GM19463 (cell line): ENCODE measurements around the gene JAKMIP3.
"Not testable (repeated sequence)": the region's sequence is repeated elsewhere in the genome, so short reads cannot be mapped to it uniquely, and the experiment has no call there.

Experiments
- ATAC-seq: cut with Tn5 transposase; IDR thresholded peaks from one replicate; pipeline ENCODE4 v1.9.1; 2021; ENCODE audit warnings: mild to moderate bottlenecking, moderate library complexity; ENCODE audit not compliant: unreplicated experiment

Gene JAKMIP3

DNA sequence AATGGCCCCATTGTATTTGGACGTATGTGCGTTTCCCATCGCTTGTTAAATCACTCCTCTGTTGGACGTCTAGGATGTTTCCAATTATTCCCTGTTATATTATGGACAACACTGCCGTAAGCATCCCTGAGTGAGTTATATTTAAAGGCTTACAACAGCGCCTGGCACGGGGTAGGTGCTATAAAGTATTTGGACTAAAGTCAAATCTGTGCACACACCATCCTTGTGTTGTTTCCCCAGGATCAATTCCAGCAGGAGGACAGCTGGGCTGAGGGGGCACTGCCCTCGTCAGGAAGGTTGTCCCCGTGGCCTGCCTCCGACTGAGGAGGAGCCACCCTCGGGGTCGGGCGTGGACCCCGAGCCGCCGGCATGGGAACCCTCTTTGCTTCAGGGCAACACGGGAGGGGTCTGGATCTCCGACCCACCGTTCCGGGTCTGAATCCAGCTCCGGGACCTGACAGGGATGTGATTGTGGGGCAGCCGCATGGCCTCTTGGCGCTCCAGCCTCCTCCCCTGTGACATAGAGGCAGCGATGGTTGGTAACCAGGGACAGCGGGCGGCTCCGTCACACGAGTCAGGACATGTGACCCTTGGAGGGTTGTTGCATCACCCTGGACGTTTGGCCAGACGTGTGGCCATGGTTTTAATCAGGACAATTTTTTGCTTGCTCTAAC, 1.5 kb upstream of the JAKMIP3 start:
- ATAC-seq: no peak

GRCh38 chr10:132064771-132065437, 842 bp upstream of the JAKMIP3 start:
- no peak for ATAC-seq

DNA sequence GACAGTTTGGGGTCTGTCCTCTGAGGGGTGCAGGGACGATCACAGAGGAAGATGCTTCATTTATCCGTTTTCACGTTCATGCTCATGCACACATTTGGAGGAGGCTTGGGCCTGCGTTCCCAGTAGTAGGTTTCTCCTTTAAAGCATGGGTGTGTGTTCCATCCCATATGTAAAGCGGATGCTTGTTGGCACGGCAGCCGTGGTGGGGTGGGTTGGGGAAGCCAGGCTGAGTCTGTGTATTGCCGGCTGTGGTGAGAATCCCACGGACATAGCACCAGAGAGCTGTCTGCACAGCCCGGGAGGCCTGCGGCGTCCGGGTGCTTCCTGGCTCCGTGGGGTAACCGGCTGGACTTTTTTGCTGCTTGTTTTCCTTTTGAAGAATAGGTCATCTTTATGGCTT, 440 bp downstream of the JAKMIP3 start:
- ATAC-seq: no peak

- no peak for ATAC-seq
Observed at GRCh38 chr10:132066812-132067211, 1.1 kb downstream of the JAKMIP3 start.

- ATAC-seq: no peak
Observed at GRCh38 chr10:132068431-132069121, 2.8 kb downstream of the JAKMIP3 start.

DNA sequence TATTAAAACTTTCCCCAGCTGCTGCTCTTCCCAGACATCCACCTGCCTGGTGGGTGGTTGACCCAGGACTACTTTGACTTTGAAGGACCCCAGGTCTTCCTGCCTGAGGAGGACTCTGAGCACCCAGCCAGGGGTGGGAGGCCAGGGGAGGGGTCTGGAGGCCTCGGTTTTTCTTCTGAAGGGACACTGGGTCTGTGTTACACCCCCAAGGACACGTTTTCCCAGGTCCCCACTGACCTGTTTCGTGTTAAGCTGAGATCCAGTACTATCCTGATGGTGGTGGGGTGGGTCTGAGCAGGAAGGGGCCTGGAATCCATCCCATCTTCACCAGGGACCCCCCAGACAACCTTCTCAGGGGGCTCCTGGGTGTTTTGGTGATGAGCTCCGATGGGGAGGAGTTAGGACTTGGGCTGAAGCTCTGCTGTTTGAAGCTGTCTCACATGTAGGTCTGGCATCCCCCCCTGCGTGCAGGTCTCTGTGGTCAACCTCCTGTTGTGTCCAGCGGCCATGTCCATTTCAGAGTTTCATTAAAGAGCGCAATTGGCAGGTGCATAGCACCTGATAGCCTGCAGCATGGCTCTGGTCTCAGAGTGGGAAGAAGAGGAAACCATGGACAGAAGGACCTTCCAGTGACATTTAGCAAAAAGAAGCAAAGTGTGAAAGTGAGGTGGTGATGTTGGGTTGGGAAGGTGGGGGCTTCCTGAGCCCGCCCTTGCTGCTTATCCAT, 3.5 kb downstream of the JAKMIP3 start:
- no peak for ATAC-seq

GRCh38 chr10:132069849-132070182, 4.1 kb downstream of the JAKMIP3 start:
- no peak for ATAC-seq

DNA sequence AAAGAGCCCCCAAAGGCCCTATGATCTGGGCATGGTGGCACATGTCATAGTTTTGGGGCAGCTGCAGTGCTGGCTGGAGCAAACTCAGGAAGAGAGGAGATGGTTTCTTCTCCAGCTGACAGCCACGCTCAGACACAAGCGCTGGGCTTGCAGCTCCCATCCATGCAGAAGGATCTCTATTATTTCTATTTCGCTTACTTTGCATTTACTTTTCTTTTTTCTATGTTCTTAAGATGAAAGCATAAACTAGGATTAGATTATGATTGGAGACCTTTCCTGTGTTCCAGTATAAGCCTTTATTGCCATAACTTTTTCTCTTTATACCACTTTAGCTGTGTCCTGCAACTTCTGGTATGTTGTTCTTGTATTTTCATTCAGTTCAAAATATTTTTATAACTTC, 5.0 kb downstream of the JAKMIP3 start:
- ATAC-seq: no peak

GRCh38 chr10:132071667-132072066, 5.9 kb downstream of the JAKMIP3 start:
- no peak for ATAC-seq

- no peak for ATAC-seq
Observed at GRCh38 chr10:132075909-132076577, 10.3 kb downstream of the JAKMIP3 start.

DNA sequence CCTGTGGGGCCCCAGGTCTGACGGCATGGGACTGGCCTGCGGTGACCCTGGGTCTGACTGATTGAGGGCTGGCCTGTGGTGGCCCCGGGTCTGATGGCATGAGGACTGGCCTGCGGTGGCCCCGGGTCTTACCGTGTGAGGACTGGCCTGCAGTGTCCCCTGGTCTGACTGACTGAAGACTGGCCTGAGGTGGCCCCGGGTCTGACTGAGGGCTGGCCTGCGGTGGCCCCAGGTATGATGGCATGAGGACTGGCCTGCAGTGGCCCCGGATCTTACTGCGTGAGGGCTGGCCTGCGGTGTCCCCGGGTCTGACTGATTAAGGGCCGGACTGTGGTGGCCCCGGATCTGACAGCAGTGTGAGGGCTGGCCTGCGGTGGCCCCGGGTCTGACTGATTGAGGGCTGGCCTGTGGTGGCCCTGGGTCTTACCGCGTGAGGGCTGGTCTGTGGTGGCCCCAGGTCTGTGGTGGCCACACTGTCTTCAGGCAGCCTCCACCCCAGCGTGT, 10.9 kb downstream of the JAKMIP3 start:
- no peak for ATAC-seq

DNA sequence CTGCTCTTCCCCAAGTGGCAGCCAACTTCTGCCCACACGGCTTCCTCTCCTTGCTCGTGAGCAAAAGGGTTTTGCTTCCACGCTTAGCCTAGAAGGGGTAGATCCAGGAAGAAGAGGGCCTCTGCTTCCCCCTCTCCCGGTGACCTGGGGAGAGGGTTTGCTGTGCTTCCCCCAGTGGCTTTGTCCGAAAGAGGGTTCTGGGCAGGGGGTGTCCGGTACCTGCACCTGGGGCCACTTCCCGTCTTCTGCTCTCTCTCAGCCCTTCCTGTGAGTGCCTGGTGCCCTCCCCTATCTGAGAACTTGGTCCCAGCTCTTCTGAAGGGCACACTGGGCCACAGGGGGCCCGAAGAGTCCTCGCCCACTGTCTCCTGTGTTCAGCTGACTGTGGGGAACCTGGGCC, 11.3 kb downstream of the JAKMIP3 start:
- no peak for ATAC-seq

DNA sequence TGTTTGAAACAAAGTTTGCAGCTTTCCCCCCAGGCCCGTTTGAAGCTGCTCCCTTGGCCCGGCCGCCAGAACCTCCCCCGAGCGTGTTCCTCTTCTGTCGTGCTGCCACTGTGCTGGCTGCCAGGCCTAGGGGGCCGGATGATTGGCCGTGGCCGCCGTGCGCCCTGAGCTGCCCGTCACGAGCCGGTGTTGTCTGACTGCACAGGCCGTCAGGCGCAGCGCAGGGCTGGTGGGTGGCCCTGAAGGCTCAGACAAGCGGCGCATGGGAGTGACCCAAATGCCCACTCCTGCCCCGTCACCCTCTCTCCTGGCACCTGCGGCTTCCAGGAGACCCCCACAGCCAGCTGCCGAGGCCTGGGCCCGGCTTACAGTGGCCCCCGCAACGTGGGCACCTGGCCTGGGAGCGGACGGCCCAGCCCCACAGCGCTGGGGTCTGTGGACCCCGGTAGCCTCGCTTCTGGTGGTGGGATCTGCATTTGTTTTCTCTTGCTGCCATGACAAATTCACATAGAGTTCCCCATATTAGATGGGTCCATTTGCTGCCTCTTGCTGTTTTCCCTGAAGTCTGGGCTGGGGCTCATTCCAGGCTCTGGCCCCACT, 13.1 kb downstream of the JAKMIP3 start:
- ATAC-seq: no peak

DNA sequence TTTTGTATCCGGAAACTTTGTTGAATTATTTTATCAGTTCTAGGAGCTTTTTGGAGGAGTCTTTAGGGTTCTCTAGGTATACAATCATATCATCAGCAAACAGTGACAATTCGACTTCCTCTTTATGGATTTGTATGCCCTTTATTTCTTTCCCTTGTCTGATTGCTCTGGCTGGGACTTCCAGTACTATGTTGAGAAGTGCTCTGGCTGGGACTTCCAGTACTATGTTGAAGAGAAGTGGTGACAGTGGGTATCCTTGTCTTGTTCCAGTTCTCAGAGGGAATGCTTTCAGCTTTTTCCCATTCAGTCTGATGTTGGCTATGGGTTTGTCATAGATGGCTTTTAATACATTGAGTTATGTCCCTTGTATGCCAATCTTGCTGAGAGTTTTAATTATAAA, 18.6 kb downstream of the JAKMIP3 start:
- not testable (repeated sequence) for ATAC-seq

DNA sequence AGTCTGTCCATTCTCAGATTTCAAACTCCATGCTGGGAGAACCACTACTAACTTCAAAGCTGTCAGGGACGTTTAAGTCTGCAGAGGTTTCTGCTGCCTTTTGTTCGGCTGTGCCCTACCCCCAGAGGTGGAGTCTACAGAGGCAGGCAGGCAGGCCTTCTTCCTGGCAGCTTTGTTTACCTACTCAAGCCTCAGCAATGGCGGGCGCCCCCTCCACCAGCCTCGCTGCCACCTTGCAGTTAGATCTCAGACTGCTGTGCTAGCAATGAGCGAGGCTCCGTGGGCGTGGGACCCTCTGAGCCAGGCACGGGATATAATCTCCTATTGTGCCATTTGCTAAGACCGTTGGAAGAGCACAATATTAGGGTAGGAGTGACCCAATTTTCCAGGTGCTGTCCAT, 27.5 kb downstream of the JAKMIP3 start:
- ATAC-seq: not testable (repeated sequence)

DNA sequence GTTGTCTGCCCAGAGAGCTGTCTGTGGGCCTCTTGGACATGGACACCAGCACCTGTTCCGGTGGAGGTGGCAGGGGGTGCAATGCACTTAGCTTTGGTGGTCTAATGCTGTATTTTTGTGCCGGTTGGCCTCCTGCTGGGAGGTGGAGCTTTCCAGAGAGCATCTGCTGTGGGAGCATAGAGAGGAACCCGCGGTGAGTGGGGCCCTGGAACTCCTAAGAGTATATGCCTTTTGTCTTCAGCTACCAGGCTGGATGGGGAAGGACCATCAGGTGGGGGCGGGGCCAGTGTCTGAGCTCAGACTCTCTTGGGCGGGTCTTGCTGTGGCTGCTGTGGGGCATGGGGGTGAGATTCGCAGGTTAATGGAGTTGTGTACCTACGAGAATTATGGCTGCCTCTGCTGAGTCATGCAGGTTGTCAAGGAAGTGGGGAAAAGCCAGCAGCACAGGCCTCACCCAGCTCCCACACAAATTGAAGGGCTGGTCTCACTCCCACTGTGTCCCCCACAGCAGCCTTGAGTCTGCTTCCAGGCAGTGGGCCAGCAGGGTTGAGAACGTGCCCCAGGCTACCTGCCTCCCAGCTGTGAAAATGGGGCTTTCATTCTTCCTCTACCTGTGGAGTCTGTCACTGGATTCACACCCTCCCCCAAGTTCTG, 29.0 kb downstream of the JAKMIP3 start:
- no peak for ATAC-seq

DNA sequence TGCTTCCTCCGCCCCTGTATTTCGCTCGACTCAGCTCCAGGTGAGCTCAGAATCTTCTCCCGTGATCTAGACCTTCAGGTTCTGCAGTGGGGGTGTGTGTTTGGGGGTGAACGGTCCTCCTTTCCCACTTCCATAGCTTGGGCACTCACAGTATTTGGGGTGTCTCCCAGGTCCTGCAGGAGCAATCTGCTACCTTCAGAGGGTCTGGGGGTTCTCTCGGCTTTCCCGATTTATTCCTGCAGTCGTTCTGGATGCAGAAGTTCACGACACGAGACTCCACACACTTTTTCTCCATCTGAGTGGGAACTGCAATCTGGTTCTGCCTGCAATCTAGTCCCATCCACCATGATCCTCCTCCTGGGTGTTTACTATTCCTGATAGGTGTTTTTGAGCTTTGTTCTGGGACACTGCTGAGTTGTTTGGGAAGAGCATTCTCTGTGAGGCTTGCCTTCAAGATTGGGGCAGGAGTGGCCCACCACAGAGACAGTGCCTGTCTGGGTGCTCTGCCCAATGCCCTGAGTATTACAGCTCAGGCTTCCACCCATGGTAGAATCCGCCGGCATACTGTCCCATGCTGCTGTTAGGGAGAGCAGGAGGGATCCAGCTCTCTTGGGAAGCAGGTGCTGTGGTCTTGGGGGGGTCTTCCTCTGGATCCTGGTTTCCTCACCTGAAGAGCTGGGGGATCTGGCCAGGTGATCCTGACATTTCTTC, 29.8 kb downstream of the JAKMIP3 start:
- no peak for ATAC-seq

- no peak for ATAC-seq
Observed at GRCh38 chr10:132096223-132096622, 30.5 kb downstream of the JAKMIP3 start.

- no peak for ATAC-seq
Observed at GRCh38 chr10:132096863-132097478, 31.2 kb downstream of the JAKMIP3 start.
